ENCODE data around the gene PLCD3.

- TF ChIP-seq CTCF (IDR thresholded peaks at IDR 0.05) (no peak), ZBTB43 (CRISPR knock-in tag; IDR thresholded peaks at IDR 0.05) (no peak), HMGXB4 (CRISPR knock-in tag; IDR thresholded peaks at IDR 0.05) (no peak), NFE2L1 (CRISPR knock-in tag; IDR thresholded peaks at IDR 0.05) (no peak), NFYB (CRISPR knock-in tag; conservative IDR thresholded peaks at IDR 0.05; ENCODE audit: low read depth) (no peak), FOXJ3 (CRISPR knock-in tag; IDR thresholded peaks at IDR 0.05; ENCODE audit: borderline replicate concordance) (no peak), JUN (CRISPR knock-in tag; IDR thresholded peaks at IDR 0.05) (no peak), CREB1 (CRISPR knock-in tag; IDR thresholded peaks at IDR 0.05) (no peak), NR2C2 (CRISPR knock-in tag; IDR thresholded peaks at IDR 0.05) (no peak), USF1 (CRISPR knock-in tag; IDR thresholded peaks at IDR 0.05) (no peak)
- TF ChIP-seq, protein P1, sequence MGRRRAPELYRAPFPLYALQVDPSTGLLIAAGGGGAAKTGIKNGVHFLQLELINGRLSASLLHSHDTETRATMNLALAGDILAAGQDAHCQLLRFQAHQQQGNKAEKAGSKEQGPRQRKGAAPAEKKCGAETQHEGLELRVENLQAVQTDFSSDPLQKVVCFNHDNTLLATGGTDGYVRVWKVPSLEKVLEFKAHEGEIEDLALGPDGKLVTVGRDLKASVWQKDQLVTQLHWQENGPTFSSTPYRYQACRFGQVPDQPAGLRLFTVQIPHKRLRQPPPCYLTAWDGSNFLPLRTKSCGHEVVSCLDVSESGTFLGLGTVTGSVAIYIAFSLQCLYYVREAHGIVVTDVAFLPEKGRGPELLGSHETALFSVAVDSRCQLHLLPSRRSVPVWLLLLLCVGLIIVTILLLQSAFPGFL (CRISPR knock-in tag; IDR thresholded peaks at IDR 0.05; ENCODE audit: borderline replicate concordance): no peak
- TF ChIP-seq, protein P2, sequence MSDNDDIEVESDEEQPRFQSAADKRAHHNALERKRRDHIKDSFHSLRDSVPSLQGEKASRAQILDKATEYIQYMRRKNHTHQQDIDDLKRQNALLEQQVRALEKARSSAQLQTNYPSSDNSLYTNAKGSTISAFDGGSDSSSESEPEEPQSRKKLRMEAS (CRISPR knock-in tag; IDR thresholded peaks at IDR 0.05): no peak
Observed at GRCh38 chr17:45103269-45103795, 29.0 kb downstream of the PLCD3 start.

Measured in WTC11 (cell line).